ENCODE data around the gene BBS12. TPM values are rescaled to one million over a fixed set of nuclear protein-coding genes. Genes with fewer than 3 reads are reported as not detected.
A peak's percentile ranks its signal among the peaks of the same experiment; 100 is the strongest.

The BBS12 gene
- polyA plus RNA-seq, 3 donors = 0.19 to 1.0 (median 0.52) TPM

DNA sequence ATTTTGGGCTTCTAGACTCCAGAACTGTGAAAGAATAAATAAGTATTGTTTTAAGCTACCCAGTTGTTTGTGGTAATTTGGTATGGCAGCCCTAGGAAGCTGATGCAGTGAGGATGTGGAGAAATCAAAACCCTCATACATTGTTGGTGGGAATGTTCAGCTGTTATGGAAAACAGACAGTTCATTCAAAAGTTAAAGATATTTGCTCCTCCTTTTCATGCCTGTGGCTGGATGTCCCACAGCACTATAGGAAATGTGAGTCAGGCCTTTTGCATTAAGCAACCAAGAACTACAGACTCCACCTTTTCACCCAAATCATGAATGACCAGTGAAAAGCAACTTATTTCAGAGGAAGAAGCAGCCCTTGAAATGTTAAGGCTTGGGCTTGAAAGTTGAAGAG, 6.7 kb downstream of the BBS12 start:
- H3K4me3 Mint-ChIP-seq = peak overlapping the region in 1 of 2 donors; percentile 26
- peaks cover 0 to 1% (median 0%) of the 10 kb centered on the region in 3 donors for H3K27me3 Mint-ChIP-seq (ENCODE audit: low read depth in 3 of 3)
- Histone ChIP-seq H3K4me2 (replicated peaks; ENCODE audit: extremely low read depth, low read length, poor library complexity, severe bottlenecking) (no peak overlapping the region), H3K4me1 (ENCODE audit: control insufficient read depth in 1 of 2, insufficient read depth in 2 of 2, low read length in 2 of 2) (peaks cover 26 to 46% of the 10 kb centered on the region in 2 donors), H3K79me2 (ENCODE audit: insufficient read depth, low read length) (no peaks in the 10 kb centered on the region), H3K27ac (ENCODE audit: low read depth in 1 of 2, low read length in 2 of 2) (peak overlapping the region in 1 of 2 donors; percentile 44), H3K4me3 (replicated peaks in 1 of 3; ENCODE audit: low read depth in 2 of 3, low read length in 3 of 3) (no peak overlapping the region), H3K36me3 (replicated peaks in 1 of 2; ENCODE audit: control insufficient read depth in 1 of 2, insufficient read depth in 2 of 2, low read length in 2 of 2) (no peaks in the 10 kb centered on the region), H3K27me3 (ENCODE audit: control insufficient read depth in 2 of 2, insufficient read depth in 2 of 2, low read length in 2 of 2) (no peaks in the 10 kb centered on the region), H3K9ac (ENCODE audit: insufficient read depth, low read length, poor library complexity, severe bottlenecking) (no peak overlapping the region), H4K20me1 (ENCODE audit: insufficient read depth, low read length) (no peaks in the 10 kb centered on the region), H3K9me3 (replicated peaks in 1 of 2; ENCODE audit: control insufficient read depth in 1 of 2, insufficient read depth in 1 of 2, low read length in 2 of 2) (no peaks in the 10 kb centered on the region), H2AFZ (ENCODE audit: insufficient read depth, low read depth, low read length, poor library complexity, severe bottlenecking) (no peak overlapping the region)
- peak overlapping the region in 6 of 7 donors; percentile 27 to 78 (median 59) for H3K27ac Mint-ChIP-seq
- peaks cover 37% of the 10 kb centered on the region for H3K4me1 Mint-ChIP-seq
- intact Hi-C loops (cut with micrococcal nuclease) = loop anchor here in 1 of 2 donors (10.0 kb wide), 1 partner anchor 186 kb away; the partner anchor contains the start of gene NUDT6
- peaks cover 0 to 3% of the 10 kb centered on the region in 2 donors for H3K36me3 Mint-ChIP-seq
- DNase-seq = peak; percentile 31 to 36 (median 32)
- no peaks in the 10 kb centered on the region for H3K9me3 Mint-ChIP-seq
- no peak for TF ChIP-seq CTCF (IDR thresholded peaks at IDR 0.05)

DNA sequence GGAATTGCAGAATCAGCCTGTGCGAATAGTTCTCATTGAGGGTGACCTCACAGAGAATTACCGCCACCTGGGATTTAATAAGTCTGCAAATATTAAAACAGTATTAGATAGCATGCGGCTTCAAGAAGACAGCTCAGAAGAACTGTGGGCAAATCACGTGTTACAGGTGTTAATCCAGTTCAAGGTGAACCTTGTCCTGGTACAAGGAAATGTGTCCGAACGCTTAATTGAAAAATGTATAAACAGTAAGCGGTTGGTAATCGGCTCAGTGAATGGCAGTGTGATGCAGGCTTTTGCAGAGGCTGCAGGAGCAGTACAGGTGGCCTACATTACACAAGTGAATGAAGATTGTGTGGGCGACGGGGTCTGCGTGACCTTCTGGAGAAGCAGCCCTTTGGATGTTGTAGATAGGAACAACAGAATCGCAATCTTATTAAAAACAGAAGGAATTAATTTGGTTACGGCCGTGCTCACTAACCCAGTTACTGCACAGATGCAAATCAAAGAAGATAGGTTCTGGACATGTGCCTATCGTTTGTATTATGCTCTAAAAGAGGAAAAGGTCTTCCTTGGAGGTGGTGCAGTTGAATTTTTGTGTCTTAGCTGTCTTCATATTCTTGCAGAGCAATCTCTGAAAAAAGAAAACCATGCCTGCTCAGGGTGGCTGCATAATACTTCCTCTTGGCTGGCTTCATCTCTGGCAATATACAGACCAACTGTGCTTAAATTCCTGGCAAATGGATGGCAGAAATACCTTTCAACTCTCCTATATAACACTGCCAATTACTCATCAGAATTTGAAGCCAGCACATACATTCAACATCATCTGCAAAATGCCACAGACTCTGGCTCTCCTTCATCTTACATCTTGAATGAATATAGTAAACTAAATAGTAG, 10.7 kb downstream of the BBS12 start:
- intact Hi-C loops (cut with micrococcal nuclease) = no loop called here
- no peak for DNase-seq
- no peak overlapping the region for H3K27ac ChIP-seq (ENCODE audit: low read depth in 1 of 2, low read length in 2 of 2)
- H3K4me1 ChIP-seq (ENCODE audit: control insufficient read depth in 1 of 2, insufficient read depth in 2 of 2, low read length in 2 of 2) = peaks cover 45 to 59% of the 10 kb centered on the region in 2 donors
- H2AFZ ChIP-seq (ENCODE audit: insufficient read depth, low read depth, low read length, poor library complexity, severe bottlenecking) = no peak overlapping the region
- Mint-ChIP-seq H3K9me3 (peaks cover 0 to 3% (median 0%) of the 10 kb centered on the region in 7 donors), H3K36me3 (peaks cover 0 to 3% of the 10 kb centered on the region in 2 donors), H3K27me3 (ENCODE audit: low read depth in 3 of 3) (peaks cover 0 to 2% (median 1%) of the 10 kb centered on the region in 3 donors), H3K4me3 (no peak overlapping the region), H3K27ac (no peak overlapping the region), H3K4me1 (peaks cover 53% of the 10 kb centered on the region)
- no peaks in the 10 kb centered on the region for H3K36me3 ChIP-seq (replicated peaks in 1 of 2; ENCODE audit: control insufficient read depth in 1 of 2, insufficient read depth in 2 of 2, low read length in 2 of 2)
- TF ChIP-seq CTCF (IDR thresholded peaks at IDR 0.05) = no peak
- no peaks in the 10 kb centered on the region for H3K79me2 ChIP-seq (ENCODE audit: insufficient read depth, low read length)
- H3K9ac ChIP-seq (ENCODE audit: insufficient read depth, low read length, poor library complexity, severe bottlenecking) = no peak overlapping the region
- H4K20me1 ChIP-seq (ENCODE audit: insufficient read depth, low read length) = no peaks in the 10 kb centered on the region
- no peaks in the 10 kb centered on the region for H3K27me3 ChIP-seq (ENCODE audit: control insufficient read depth in 2 of 2, insufficient read depth in 2 of 2, low read length in 2 of 2)
- no peak overlapping the region for H3K4me3 ChIP-seq (replicated peaks in 1 of 3; ENCODE audit: low read depth in 2 of 3, low read length in 3 of 3)
- no peak overlapping the region for H3K4me2 ChIP-seq (replicated peaks; ENCODE audit: extremely low read depth, low read length, poor library complexity, severe bottlenecking)
- no peaks in the 10 kb centered on the region for H3K9me3 ChIP-seq (replicated peaks in 1 of 2; ENCODE audit: control insufficient read depth in 1 of 2, insufficient read depth in 1 of 2, low read length in 2 of 2)
- 90% methylated on average over 11 of the region's 15 CpGs for WGBS (ENCODE audit: insufficient coverage)

Measured in CD14-positive monocyte (primary cell).